ENCODE results near the gene BRD3OS. TPM values are rescaled to one million over a fixed set of nuclear protein-coding genes. Genes with fewer than 3 reads are reported as not detected.

The BRD3OS gene
- total RNA-seq, 4 donors from 2014 or later: 7.4 to 23.9 (median 13.6) TPM

- Histone ChIP-seq H3K27me3 (no peaks in the 10 kb centered on the region), H3K36me3 (no peaks in the 10 kb centered on the region), H3K4me1 (peaks cover 0 to 4% of the 10 kb centered on the region in 2 donors), H3K9me3 (no peaks in the 10 kb centered on the region), H3K4me3 (no peak overlapping the region), H3K27ac (no peak overlapping the region)
- no peak for TF ChIP-seq CTCF (IDR thresholded peaks at IDR 0.05)
- intact Hi-C loops (cut with DNase I; ENCODE audit: low total_unique reads): no loop called here
- no peak for DNase-seq
These were observed 45.1 kb upstream of the BRD3OS start for GRCh38 chr9:133979921-133980863.

GRCh38 chr9:133980864-133981588, 44.3 kb upstream of the BRD3OS start:
- H3K4me3 ChIP-seq: no peak overlapping the region
- no peaks in the 10 kb centered on the region for H3K9me3 ChIP-seq
- peaks cover 0 to 4% of the 10 kb centered on the region in 2 donors for H3K4me1 ChIP-seq
- no peak overlapping the region for H3K27ac ChIP-seq
- no peak for TF ChIP-seq CTCF (IDR thresholded peaks at IDR 0.05)
- TF ChIP-seq POLR2A (IDR thresholded peaks at IDR 0.05): no peak
- intact Hi-C loops (cut with DNase I; ENCODE audit: low total_unique reads): no loop called here
- H3K27me3 ChIP-seq: no peaks in the 10 kb centered on the region
- no peaks in the 10 kb centered on the region for H3K36me3 ChIP-seq
- no peak for DNase-seq

GRCh38 chr9:133981589-133981957, 43.7 kb upstream of the BRD3OS start:
- H3K27me3 ChIP-seq: no peaks in the 10 kb centered on the region
- DNase-seq: no peak
- TF ChIP-seq CTCF (IDR thresholded peaks at IDR 0.05) (no peak), POLR2A (IDR thresholded peaks at IDR 0.05) (no peak)
- no peak overlapping the region for H3K27ac ChIP-seq
- intact Hi-C loops (cut with DNase I; ENCODE audit: low total_unique reads): no loop called here
- no peaks in the 10 kb centered on the region for H3K9me3 ChIP-seq
- peaks cover 0 to 4% of the 10 kb centered on the region in 2 donors for H3K4me1 ChIP-seq
- no peak overlapping the region for H3K4me3 ChIP-seq
- no peaks in the 10 kb centered on the region for H3K36me3 ChIP-seq

- intact Hi-C loops (cut with DNase I; ENCODE audit: low total_unique reads): no loop called here
- Histone ChIP-seq H3K4me3 (no peak overlapping the region), H3K36me3 (no peaks in the 10 kb centered on the region), H3K27ac (no peak overlapping the region), H3K4me1 (peaks cover 0 to 4% of the 10 kb centered on the region in 2 donors), H3K9me3 (no peaks in the 10 kb centered on the region), H3K27me3 (no peaks in the 10 kb centered on the region)
- TF ChIP-seq CTCF (IDR thresholded peaks at IDR 0.05) (no peak), POLR2A (IDR thresholded peaks at IDR 0.05) (no peak)
- DNase-seq: no peak
These were observed 43.2 kb upstream of the BRD3OS start for GRCh38 chr9:133981958-133982681.
